Muscle of leg (tissue), 11 donors: ENCODE results near the gene ZNF316. TPM values are rescaled to one million over a fixed set of nuclear protein-coding genes. Genes with fewer than 3 reads are reported as not detected.

Experiments used
- DNase-seq: peaks from one replicate; pipeline ENCODE4 v3.0.0; 2013
- H3K27ac ChIP-seq: one replicate; pipeline ENCODE4 v1.5.1; 2013; ENCODE audit warnings: mild to moderate bottlenecking, low read length, control low read depth
- H3K27me3 ChIP-seq: one replicate; pipeline ENCODE4 v1.6.1; 2013; ENCODE audit warnings: low read length; ENCODE audit not compliant: control insufficient read depth, insufficient read depth
- H3K36me3 ChIP-seq: one replicate; pipeline ENCODE4 v1.6.1; 2013; ENCODE audit warnings: low read length; ENCODE audit not compliant: control insufficient read depth, insufficient read depth
- H3K4me1 ChIP-seq: one replicate; pipeline ENCODE4 v1.6.1; 2013; ENCODE audit warnings: low read length; ENCODE audit not compliant: control insufficient read depth, insufficient read depth
- H3K4me3 ChIP-seq: one replicate; pipeline ENCODE4 v1.5.1; 2013; ENCODE audit warnings: low read length, control low read depth
- H3K9me3 ChIP-seq: replicated peaks from 2 replicates; pipeline ENCODE4 v1.6.1; 2013; ENCODE audit warnings: low read depth, low read length; ENCODE audit not compliant: control insufficient read depth
- WGBS: methylation state at CpG from one replicate; pipeline ENCODE4 v1.1.5; 2013; ENCODE audit warnings: missing lambda C conversion rate; ENCODE audit not compliant: insufficient coverage; 5-methylcytosine and 5-hydroxymethylcytosine counted together
- polyA plus RNA-seq, 8 donors: library from polyadenylated mRNA; unstranded; fragments of 120-200 nt; gene quantifications; one replicate each; pipeline versions ENCODE4 v1.2.1 to v1.2.3, GENCODE V29; 2013; ENCODE audit warnings: inconsistent platforms in 1 of 8, low replicate concordance in 1 of 8; ENCODE audit not compliant: insufficient read length in 8 of 8, insufficient read depth in 1 of 8
- total RNA-seq: library from RNA; stranded (reverse); fragments of 120-200 nt; gene quantifications from one replicate; pipeline ENCODE4 v1.2.4, GENCODE V29; 2013

ZNF316 gene
- total and polyA plus RNA-seq, 9 donors, result 11.1 to 37.9 (median 28.3) TPM

- Histone ChIP-seq H3K9me3 (peaks cover 64% of the 10 kb centered on the region), H3K27me3 (no peaks in the 10 kb centered on the region), H3K4me3 (no peak overlapping the region), H3K36me3 (no peaks in the 10 kb centered on the region), H3K27ac (no peak overlapping the region), H3K4me1 (no peaks in the 10 kb centered on the region)
- WGBS, result no CpG with 5 or more reads among the region's 1 CpG
- DNase-seq, result no peak
These were observed 38.8 kb downstream of the ZNF316 start for GRCh38 chr7:6675807-6676405.

- H3K9me3 ChIP-seq, result peaks cover 78% of the 10 kb centered on the region
- H3K27ac ChIP-seq, result no peak overlapping the region
- DNase-seq, result no peak
- no peaks in the 10 kb centered on the region for H3K4me1 ChIP-seq
- no CpG with 5 or more reads among the region's 1 CpG for WGBS
- no peaks in the 10 kb centered on the region for H3K27me3 ChIP-seq
- no peaks in the 10 kb centered on the region for H3K36me3 ChIP-seq
- no peak overlapping the region for H3K4me3 ChIP-seq
These were observed 43.0 kb downstream of the ZNF316 start for GRCh38 chr7:6680146-6680545.

GRCh38 chr7:6691103-6691502, 54.0 kb downstream of the ZNF316 start:
- no peak overlapping the region for H3K27ac ChIP-seq
- no CpG with 5 or more reads among the region's 4 CpGs for WGBS
- H3K4me3 ChIP-seq, result no peak overlapping the region
- H3K27me3 ChIP-seq, result no peaks in the 10 kb centered on the region
- no peaks in the 10 kb centered on the region for H3K4me1 ChIP-seq
- no peak for DNase-seq
- peaks cover 80% of the 10 kb centered on the region for H3K36me3 ChIP-seq
- H3K9me3 ChIP-seq, result peaks cover 87% of the 10 kb centered on the region

- no CpG with 5 or more reads among the region's 5 CpGs for WGBS
- DNase-seq, result no peak
- Histone ChIP-seq H3K9me3 (peaks cover 87% of the 10 kb centered on the region), H3K36me3 (peaks cover 83% of the 10 kb centered on the region), H3K27ac (no peak overlapping the region), H3K4me1 (no peaks in the 10 kb centered on the region), H3K4me3 (no peak overlapping the region), H3K27me3 (no peaks in the 10 kb centered on the region)
These were observed 54.5 kb downstream of the ZNF316 start for GRCh38 chr7:6691609-6692106.

- Histone ChIP-seq H3K4me1 (peaks cover 13% of the 10 kb centered on the region), H3K4me3 (no peak overlapping the region), H3K9me3 (peaks cover 60% of the 10 kb centered on the region), H3K27me3 (no peaks in the 10 kb centered on the region), H3K36me3 (peaks cover 74% of the 10 kb centered on the region), H3K27ac (no peak overlapping the region)
- 96% methylated on average over 4 of the region's 5 CpGs for WGBS
- DNase-seq, result no peak
These were observed 63.7 kb downstream of the ZNF316 start for GRCh38 chr7:6700793-6701192.

- peaks cover 17% of the 10 kb centered on the region for H3K4me1 ChIP-seq
- H3K27me3 ChIP-seq, result no peaks in the 10 kb centered on the region
- 63% methylated on average over 1 of the region's 1 CpG for WGBS
- H3K27ac ChIP-seq, result no peak overlapping the region
- peaks cover 51% of the 10 kb centered on the region for H3K9me3 ChIP-seq
- H3K36me3 ChIP-seq, result peaks cover 63% of the 10 kb centered on the region
- no peak overlapping the region for H3K4me3 ChIP-seq
- no peak for DNase-seq
These were observed 64.7 kb downstream of the ZNF316 start for GRCh38 chr7:6701860-6702259.

Other genes with a start within 250 kb of the ZNF316 start
- gene DAGLB, start 189.4 kb upstream of the ZNF316 start, total RNA-seq, result 10.6 TPM
- gene DAGLB, start 189.4 kb upstream of the ZNF316 start, polyA plus RNA-seq, result 10 to 100 TPM; 10.1 to 14.0 (median 11.5) TPM
- gene KDELR2, start 153.2 kb upstream of the ZNF316 start, total RNA-seq, result 115 TPM
- gene KDELR2, start 153.2 kb upstream of the ZNF316 start, polyA plus RNA-seq, result 100 to 1,000 TPM; 145 to 240 (median 167) TPM
- 0.09 TPM for gene GRID2IP, start 85.9 kb upstream of the ZNF316 start, total RNA-seq
- gene GRID2IP, start 85.9 kb upstream of the ZNF316 start, polyA plus RNA-seq, result under 1 TPM; 0.04 to 0.18 (median 0.09) TPM
- 57.5 TPM for gene ZDHHC4, start 59.9 kb upstream of the ZNF316 start, total RNA-seq
- gene ZDHHC4, start 59.9 kb upstream of the ZNF316 start, polyA plus RNA-seq, result 10 to 100 TPM; 37.0 to 50.4 (median 43.5) TPM
- 11.6 TPM for gene INTS15, start 47.3 kb upstream of the ZNF316 start, total RNA-seq
- gene INTS15, start 47.3 kb upstream of the ZNF316 start, polyA plus RNA-seq, result 10 to 100 TPM; 18.8 to 27.6 (median 24.4) TPM
- 7.2 TPM for gene ZNF853, start 21.7 kb upstream of the ZNF316 start, total RNA-seq
- 10 to 100 TPM; 13.6 to 16.9 (median 15.0) TPM for gene ZNF853, start 21.7 kb upstream of the ZNF316 start, polyA plus RNA-seq
- gene ZNF12, start 69.6 kb downstream of the ZNF316 start, total RNA-seq, result 23.9 TPM
- 10 to 100 TPM; 15.4 to 22.9 (median 18.9) TPM for gene ZNF12, start 69.6 kb downstream of the ZNF316 start, polyA plus RNA-seq
- gene RSPH10B2, start 116.8 kb downstream of the ZNF316 start, total RNA-seq, result 0.71 TPM
- under 1 TPM in 7 of 8 donors, not detected in 1; 0.10 to 0.95 (median 0.33) TPM for gene RSPH10B2, start 116.8 kb downstream of the ZNF316 start, polyA plus RNA-seq
- 83.2 TPM for gene CCZ1B, start 189.0 kb downstream of the ZNF316 start, total RNA-seq
- gene CCZ1B, start 189.0 kb downstream of the ZNF316 start, polyA plus RNA-seq, result 10 to 100 TPM; 28.4 to 45.0 (median 40.8) TPM